PC-9 (cell line): ENCODE data around the gene ADGRA3. TPM values are rescaled to one million over a fixed set of nuclear protein-coding genes. Genes with fewer than 3 reads are reported as not detected.

Experiments
- BruUV-seq: library from RNA; stranded (reverse); fragments of 400-500 nt; replicated peaks from 2 replicates; lab custom pipeline; 2021; lab: Mats Ljungman, UMichigan
- CTCF ChIA-PET: fragments of 300-600 bp; sonication (Branson Sonifier 250); formaldehyde crosslinking; loops from one replicate; lab custom pipeline; 2022; ENCODE audit warnings: antibody characterized with exemption; lab: Charles Lee
- POLR2A ChIA-PET: fragments of 300-600 bp; sonication (Branson Sonifier 250); formaldehyde crosslinking; loops from one replicate; lab custom pipeline; 2022; ENCODE audit warnings: antibody characterized with exemption; ENCODE audit not compliant: unreplicated experiment; lab: Charles Lee
- DNase-seq, 2 experiments: peaks; one replicate each; pipeline versions ENCODE4 v3.0.0 to v3.0.0-alpha.2; 2015 to 2022; ENCODE audit warnings: mixed read lengths in 1 of 2
- H2AFZ ChIP-seq: fragments of 200-600 bp; sonication (generic); 2 replicates; pipeline ENCODE4 v1.8.1; 2017; ENCODE audit warnings: antibody characterized with exemption
- H3F3A ChIP-seq: fragments of 200-600 bp; sonication (generic); 2 replicates; pipeline ENCODE4 v1.8.1; 2017; ENCODE audit warnings: antibody characterized with exemption, mild to moderate bottlenecking, low read depth; ENCODE audit not compliant: insufficient read depth
- H3K27ac ChIP-seq: fragments of 200-600 bp; sonication (generic); 2 replicates; pipeline ENCODE4 v1.6.1; 2016; ENCODE audit warnings: mixed run types
- H3K27me3 ChIP-seq: fragments of 200-600 bp; sonication (generic); 2 replicates; pipeline ENCODE4 v1.6.1; 2016; ENCODE audit warnings: low read depth, mixed run types; ENCODE audit not compliant: insufficient read depth
- H3K36me3 ChIP-seq: fragments of 200-600 bp; sonication (generic); 2 replicates; pipeline ENCODE4 v1.6.1; 2016; ENCODE audit warnings: low read depth, mixed run types
- H3K4me1 ChIP-seq: fragments of 200-600 bp; sonication (generic); replicated peaks from 2 replicates; pipeline ENCODE4 v1.6.1; 2016; ENCODE audit warnings: mixed run types; ENCODE audit not compliant: insufficient read depth
- H3K4me2 ChIP-seq: fragments of 200-600 bp; sonication (generic); 2 replicates; pipeline ENCODE4 v1.6.1; 2017; ENCODE audit warnings: mixed run types
- H3K4me3 ChIP-seq: fragments of 200-600 bp; sonication (generic); 2 replicates; pipeline ENCODE4 v1.6.1; 2016; ENCODE audit warnings: mixed run types
- H3K79me2 ChIP-seq: fragments of 200-600 bp; sonication (generic); 2 replicates; pipeline ENCODE4 v1.6.1; 2017; ENCODE audit warnings: low read depth, mixed run types
- H3K9me2 ChIP-seq: fragments of 200-600 bp; sonication (generic); 2 replicates; pipeline ENCODE4 v1.8.1; 2017; ENCODE audit warnings: mild to moderate bottlenecking; ENCODE audit not compliant: insufficient read depth
- H3K9me3 ChIP-seq: fragments of 200-600 bp; sonication (generic); 2 replicates; pipeline ENCODE4 v1.8.1; 2016; ENCODE audit warnings: low read depth; ENCODE audit not compliant: insufficient read depth
- H4K20me1 ChIP-seq: fragments of 200-600 bp; sonication (generic); 2 replicates; pipeline ENCODE4 v1.8.1; 2017; ENCODE audit not compliant: insufficient read depth
- EZH2 ChIP-seq: fragments of 200-600 bp; sonication (generic); IDR thresholded peaks from 2 replicates; pipeline ENCODE4 v1.8.0; 2017; ENCODE audit warnings: antibody characterized with exemption, low read depth
- intact Hi-C: fragments of 100-400 bp; cut with micrococcal nuclease; formaldehyde crosslinking; loops from one replicate; pipeline ENCODE4 v1.10.0; 2022; ENCODE audit not compliant: unreplicated experiment
- total RNA-seq: library from RNA; stranded (reverse); gene quantifications from 2 replicates; pipeline ENCODE4 v1.2.3, GENCODE V29; 2021
- TF ChIP-seq, protein P1 (sequence below): fragments of 200-600 bp; sonication (generic); conservative IDR thresholded peaks from 2 replicates; pipeline ENCODE4 v1.6.1; 2017; ENCODE audit warnings: mixed run types, antibody characterized with exemption, mild to moderate bottlenecking, moderate library complexity

Gene ADGRA3
- total RNA-seq, 1 experiment from 2014 or later = 40.5 TPM

DNA sequence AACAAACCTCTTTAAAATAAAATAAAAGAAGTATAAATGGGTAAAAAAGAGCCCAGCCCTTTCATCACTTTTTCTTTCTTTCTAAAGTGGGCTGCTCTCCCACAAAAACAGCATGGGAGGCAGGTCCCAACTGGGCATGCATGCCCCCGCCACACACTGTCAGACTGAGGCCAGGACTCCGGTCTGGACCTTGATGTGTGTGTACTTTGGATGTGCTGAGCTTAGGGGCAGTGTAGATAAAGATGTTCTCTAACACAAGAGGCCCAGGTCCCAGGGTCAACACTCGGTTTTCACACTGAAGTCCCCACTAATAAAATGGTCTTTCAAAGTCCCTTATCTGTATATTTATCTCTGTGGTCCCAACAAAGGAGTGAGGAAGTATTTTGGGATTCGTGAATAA is 44.4 kb downstream of the ADGRA3 start:
- no TSS peak for BruUV-seq
- TF ChIP-seq, protein P1, sequence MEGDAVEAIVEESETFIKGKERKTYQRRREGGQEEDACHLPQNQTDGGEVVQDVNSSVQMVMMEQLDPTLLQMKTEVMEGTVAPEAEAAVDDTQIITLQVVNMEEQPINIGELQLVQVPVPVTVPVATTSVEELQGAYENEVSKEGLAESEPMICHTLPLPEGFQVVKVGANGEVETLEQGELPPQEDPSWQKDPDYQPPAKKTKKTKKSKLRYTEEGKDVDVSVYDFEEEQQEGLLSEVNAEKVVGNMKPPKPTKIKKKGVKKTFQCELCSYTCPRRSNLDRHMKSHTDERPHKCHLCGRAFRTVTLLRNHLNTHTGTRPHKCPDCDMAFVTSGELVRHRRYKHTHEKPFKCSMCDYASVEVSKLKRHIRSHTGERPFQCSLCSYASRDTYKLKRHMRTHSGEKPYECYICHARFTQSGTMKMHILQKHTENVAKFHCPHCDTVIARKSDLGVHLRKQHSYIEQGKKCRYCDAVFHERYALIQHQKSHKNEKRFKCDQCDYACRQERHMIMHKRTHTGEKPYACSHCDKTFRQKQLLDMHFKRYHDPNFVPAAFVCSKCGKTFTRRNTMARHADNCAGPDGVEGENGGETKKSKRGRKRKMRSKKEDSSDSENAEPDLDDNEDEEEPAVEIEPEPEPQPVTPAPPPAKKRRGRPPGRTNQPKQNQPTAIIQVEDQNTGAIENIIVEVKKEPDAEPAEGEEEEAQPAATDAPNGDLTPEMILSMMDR = no peak
- no peak for TF ChIP-seq EZH2

DNA sequence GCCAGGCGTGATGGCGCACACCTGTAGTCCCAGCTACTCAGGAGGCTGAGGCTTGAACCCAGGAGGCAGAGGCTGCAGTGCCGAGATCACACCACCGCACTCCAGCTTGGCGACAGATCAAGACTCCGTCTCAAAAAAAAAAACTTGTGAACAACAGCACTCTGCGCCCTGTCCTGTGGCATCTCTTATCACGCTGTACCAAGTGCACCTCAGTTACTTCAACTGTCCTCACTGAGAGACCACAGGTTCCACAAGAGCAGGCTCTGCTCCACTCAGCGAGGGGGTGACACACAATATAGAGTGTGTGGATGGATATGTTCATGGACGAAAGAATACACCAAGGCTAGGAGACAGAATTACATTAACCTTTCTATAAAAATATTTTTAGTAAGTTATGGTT is 49.3 kb downstream of the ADGRA3 start:
- ChIA-PET POLR2A (no interaction called here), CTCF (no interaction called here)
- Histone ChIP-seq H2AFZ (no peak overlapping the region), H3K9me2 (no peaks in the 10 kb centered on the region), H3K79me2 (0 out of 2 replicates have a peak, but pooled peaks cover 4% of the 10 kb centered on the region), H3K36me3 (no peaks in the 10 kb centered on the region), H4K20me1 (no peaks in the 10 kb centered on the region), H3K4me1 (no peaks in the 10 kb centered on the region), H3F3A (no peaks in the 10 kb centered on the region), H3K9me3 (no peaks in the 10 kb centered on the region), H3K4me3 (no peak overlapping the region), H3K4me2 (no peak overlapping the region), H3K27ac (no peak overlapping the region), H3K27me3 (no peaks in the 10 kb centered on the region)
- no peak for TF ChIP-seq EZH2
- TF ChIP-seq, protein P1 = no peak
- DNase-seq = no peak
- no TSS peak for BruUV-seq
- intact Hi-C loops = no loop called here

More for the DNA sequence above, 44.4 kb downstream of the ADGRA3 start:
- ChIA-PET CTCF (no interaction called here), POLR2A (no interaction called here)
- no peak overlapping the region for H3K27ac ChIP-seq
- 0 out of 2 replicates have a peak, but pooled peaks cover 10% of the 10 kb centered on the region for H3F3A ChIP-seq
- no peak overlapping the region for H3K4me2 ChIP-seq
- intact Hi-C loops = no loop called here
- no peaks in the 10 kb centered on the region for H3K9me3 ChIP-seq
- H3K9me2 ChIP-seq = no peaks in the 10 kb centered on the region
- H2AFZ ChIP-seq = no peak overlapping the region
- no peaks in the 10 kb centered on the region for H3K27me3 ChIP-seq
- peaks cover 19% of the 10 kb centered on the region for H3K79me2 ChIP-seq
- no peaks in the 10 kb centered on the region for H3K36me3 ChIP-seq
- no peak overlapping the region for H3K4me3 ChIP-seq
- no peak for DNase-seq
- H4K20me1 ChIP-seq = no peaks in the 10 kb centered on the region
- peaks cover 23% of the 10 kb centered on the region for H3K4me1 ChIP-seq

DNA sequence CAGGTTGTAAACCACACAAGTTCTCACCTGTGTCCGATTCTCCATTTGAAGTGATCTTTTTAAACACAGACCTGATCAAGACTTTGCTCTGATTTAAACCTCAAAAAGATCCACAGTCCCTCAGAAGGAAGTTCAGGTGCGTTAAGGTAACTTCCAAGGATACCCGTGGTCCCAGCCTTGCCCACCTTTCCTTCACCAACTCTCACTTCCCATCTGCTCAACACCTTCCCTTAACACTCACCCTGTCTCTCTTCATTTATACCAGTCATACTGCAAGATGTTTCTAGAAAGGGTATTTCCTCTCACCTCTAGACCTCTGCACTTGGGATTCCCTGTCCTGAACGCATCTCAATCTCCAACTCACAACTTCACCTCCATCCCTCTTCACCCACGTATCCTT is 49.9 kb downstream of the ADGRA3 start:
- no TSS peak for BruUV-seq
- intact Hi-C loops = no loop called here
- no peak overlapping the region for H3K4me3 ChIP-seq
- TF ChIP-seq, protein P1 = no peak
- no peak for TF ChIP-seq EZH2
- no peaks in the 10 kb centered on the region for H3K9me2 ChIP-seq
- H3K9me3 ChIP-seq = no peaks in the 10 kb centered on the region
- no peak overlapping the region for H3K27ac ChIP-seq
- H2AFZ ChIP-seq = no peak overlapping the region
- no peaks in the 10 kb centered on the region for H3K27me3 ChIP-seq
- H3K79me2 ChIP-seq = 0 out of 2 replicates have a peak, but pooled peaks cover 4% of the 10 kb centered on the region
- H3K4me2 ChIP-seq = no peak overlapping the region
- no peaks in the 10 kb centered on the region for H3F3A ChIP-seq
- H3K36me3 ChIP-seq = no peaks in the 10 kb centered on the region
- H4K20me1 ChIP-seq = no peaks in the 10 kb centered on the region
- CTCF ChIA-PET = no interaction called here
- no peak for DNase-seq
- POLR2A ChIA-PET = no interaction called here
- H3K4me1 ChIP-seq = no peaks in the 10 kb centered on the region
